ENCODE data around the gene KRT1. TPM values are rescaled to one million over a fixed set of nuclear protein-coding genes. Genes with fewer than 3 reads are reported as not detected.

KRT1 gene
- total RNA-seq, 1 donor from 2014 or later: not detected

DNA sequence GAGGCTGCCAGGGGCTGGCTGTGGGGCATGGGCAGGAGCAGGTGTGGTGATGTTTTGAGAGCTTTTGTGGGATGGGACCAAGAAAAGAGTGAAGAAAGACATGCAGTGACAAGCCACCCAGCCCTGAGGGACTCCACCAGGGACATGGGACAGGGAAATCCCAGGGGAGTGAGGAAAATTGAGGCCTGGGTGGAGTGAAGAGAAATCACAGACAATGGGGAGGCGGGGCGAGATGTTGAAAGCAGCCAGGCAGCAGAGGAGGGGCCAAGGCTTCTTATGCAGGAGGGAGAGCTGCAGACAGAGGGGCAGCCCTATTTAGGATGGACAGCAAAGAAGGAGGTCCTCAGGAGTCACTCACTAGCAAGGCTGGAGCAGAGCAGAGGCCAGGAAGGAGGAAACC lies 4.2 kb upstream of the KRT1 start:
- H3K4me1 ChIP-seq (ENCODE audit: insufficient read depth, low read length): no peaks in the 10 kb centered on the region

GRCh38 chr12:52683575-52684300 lies 3.5 kb upstream of the KRT1 start:
- no peaks in the 10 kb centered on the region for H3K36me3 Mint-ChIP-seq (ENCODE audit: low read depth, unreplicated experiment)
- H3K9me3 Mint-ChIP-seq (ENCODE audit: unreplicated experiment): peaks cover 3% of the 10 kb centered on the region
- H3K9ac ChIP-seq (ENCODE audit: low read length): no peak overlapping the region
- no peak overlapping the region for H3K27ac Mint-ChIP-seq (ENCODE audit: unreplicated experiment)
- H3K27me3 ChIP-seq (ENCODE audit: insufficient read depth, low read length): peaks cover 28% of the 10 kb centered on the region
- DNase-seq (ENCODE audit: low read depth) (no peak), FAIRE-seq (no peak)
- no peak overlapping the region for H3K4me3 ChIP-seq (ENCODE audit: insufficient read depth, low read depth, low read length)
- peaks cover 87% of the 10 kb centered on the region for H3K27me3 Mint-ChIP-seq (ENCODE audit: low read depth, unreplicated experiment)
- peaks cover 6% of the 10 kb centered on the region for H3K4me1 Mint-ChIP-seq (ENCODE audit: low read depth, unreplicated experiment)
- no peaks in the 10 kb centered on the region for H3K4me1 ChIP-seq (ENCODE audit: insufficient read depth, low read length)
- H3K27ac ChIP-seq (ENCODE audit: low read depth, low read length): no peak overlapping the region
- H3K9me3 ChIP-seq (ENCODE audit: insufficient read depth, low read depth, low read length): no peaks in the 10 kb centered on the region
- H3K79me2 ChIP-seq (ENCODE audit: insufficient read depth, low read length): no peaks in the 10 kb centered on the region
- no peak overlapping the region for H3K4me2 ChIP-seq (ENCODE audit: low read length)
- H3K4me3 Mint-ChIP-seq (ENCODE audit: unreplicated experiment): no peak overlapping the region
- H4K20me1 ChIP-seq (ENCODE audit: insufficient read depth, low read length): no peaks in the 10 kb centered on the region
- TF ChIP-seq EZH2 (IDR thresholded peaks at IDR 0.05; ENCODE audit: insufficient read depth, low read length): no peak
- no peak for TF ChIP-seq CTCF (IDR thresholded peaks at IDR 0.05; ENCODE audit: insufficient read depth, low read depth, low read length)
- H2AFZ ChIP-seq (ENCODE audit: low read depth, low read length): no peak overlapping the region
- no peaks in the 10 kb centered on the region for H3K36me3 ChIP-seq (ENCODE audit: insufficient read depth, low read length)

More for the DNA sequence above, 4.2 kb upstream of the KRT1 start:
- H3K4me3 Mint-ChIP-seq (ENCODE audit: unreplicated experiment): no peak overlapping the region
- Histone ChIP-seq H3K36me3 (ENCODE audit: insufficient read depth, low read length) (no peaks in the 10 kb centered on the region), H3K4me3 (ENCODE audit: insufficient read depth, low read depth, low read length) (no peak overlapping the region), H3K4me2 (ENCODE audit: low read length) (no peak overlapping the region), H3K9me3 (ENCODE audit: insufficient read depth, low read depth, low read length) (no peaks in the 10 kb centered on the region), H3K79me2 (ENCODE audit: insufficient read depth, low read length) (no peaks in the 10 kb centered on the region), H3K9ac (ENCODE audit: low read length) (no peak overlapping the region), H2AFZ (ENCODE audit: low read depth, low read length) (no peak overlapping the region), H4K20me1 (ENCODE audit: insufficient read depth, low read length) (no peaks in the 10 kb centered on the region), H3K27me3 (ENCODE audit: insufficient read depth, low read length) (peaks cover 29% of the 10 kb centered on the region), H3K27ac (ENCODE audit: low read depth, low read length) (no peak overlapping the region)
- DNase-seq (ENCODE audit: low read depth) (no peak), FAIRE-seq (no peak)
- H3K27ac Mint-ChIP-seq (ENCODE audit: unreplicated experiment): no peak overlapping the region
- H3K27me3 Mint-ChIP-seq (ENCODE audit: low read depth, unreplicated experiment): peaks cover 88% of the 10 kb centered on the region
- no peaks in the 10 kb centered on the region for H3K36me3 Mint-ChIP-seq (ENCODE audit: low read depth, unreplicated experiment)
- no peak for TF ChIP-seq CTCF (IDR thresholded peaks at IDR 0.05; ENCODE audit: insufficient read depth, low read depth, low read length)
- TF ChIP-seq EZH2 (IDR thresholded peaks at IDR 0.05; ENCODE audit: insufficient read depth, low read length): no peak
- H3K9me3 Mint-ChIP-seq (ENCODE audit: unreplicated experiment): peaks cover 3% of the 10 kb centered on the region
- peaks cover 6% of the 10 kb centered on the region for H3K4me1 Mint-ChIP-seq (ENCODE audit: low read depth, unreplicated experiment)

DNA sequence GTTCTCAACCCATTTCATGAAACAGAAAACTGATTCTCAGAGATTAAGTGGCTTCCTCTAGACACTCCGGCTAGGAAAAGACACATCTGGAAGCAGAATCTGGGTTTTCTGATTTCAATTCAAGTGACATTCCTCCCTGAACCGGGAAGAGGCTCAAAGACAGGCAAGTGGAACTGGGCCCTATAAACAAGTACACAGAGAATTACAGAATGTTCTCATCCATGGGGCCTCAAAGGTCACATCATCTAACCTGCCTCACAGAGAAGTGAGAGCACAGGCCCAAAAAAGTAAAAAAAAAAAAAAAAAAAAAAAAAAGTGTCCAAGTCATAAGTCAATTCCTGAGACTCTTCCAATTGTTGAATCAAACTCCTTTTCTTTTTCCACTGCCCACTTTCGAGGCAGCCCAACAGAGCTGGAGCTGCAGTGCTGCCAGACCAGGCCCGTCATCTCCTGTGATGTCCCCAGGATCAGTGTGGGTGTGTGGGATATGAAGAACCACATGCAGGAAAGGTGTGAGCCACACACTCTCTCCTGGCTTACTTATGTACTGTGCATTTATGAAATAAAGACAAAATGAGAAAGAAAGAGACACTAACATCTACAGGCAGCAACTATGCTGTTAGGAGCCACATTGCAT lies 2.8 kb upstream of the KRT1 start:
- Mint-ChIP-seq H3K27ac (ENCODE audit: unreplicated experiment) (no peak overlapping the region), H3K9me3 (ENCODE audit: unreplicated experiment) (peaks cover 3% of the 10 kb centered on the region), H3K27me3 (ENCODE audit: low read depth, unreplicated experiment) (peaks cover 87% of the 10 kb centered on the region), H3K4me1 (ENCODE audit: low read depth, unreplicated experiment) (peaks cover 4% of the 10 kb centered on the region), H3K36me3 (ENCODE audit: low read depth, unreplicated experiment) (no peaks in the 10 kb centered on the region), H3K4me3 (ENCODE audit: unreplicated experiment) (no peak overlapping the region)
- Histone ChIP-seq H3K4me1 (ENCODE audit: insufficient read depth, low read length) (no peaks in the 10 kb centered on the region), H3K9ac (ENCODE audit: low read length) (no peak overlapping the region), H2AFZ (ENCODE audit: low read depth, low read length) (no peak overlapping the region), H3K9me3 (ENCODE audit: insufficient read depth, low read depth, low read length) (no peaks in the 10 kb centered on the region), H3K4me3 (ENCODE audit: insufficient read depth, low read depth, low read length) (no peak overlapping the region), H3K4me2 (ENCODE audit: low read length) (no peak overlapping the region), H3K36me3 (ENCODE audit: insufficient read depth, low read length) (no peaks in the 10 kb centered on the region), H3K79me2 (ENCODE audit: insufficient read depth, low read length) (no peaks in the 10 kb centered on the region), H3K27me3 (ENCODE audit: insufficient read depth, low read length) (peaks cover 30% of the 10 kb centered on the region), H4K20me1 (ENCODE audit: insufficient read depth, low read length) (no peaks in the 10 kb centered on the region), H3K27ac (ENCODE audit: low read depth, low read length) (no peak overlapping the region)
- FAIRE-seq: no peak
- no peak for TF ChIP-seq CTCF (IDR thresholded peaks at IDR 0.05; ENCODE audit: insufficient read depth, low read depth, low read length)
- TF ChIP-seq EZH2 (IDR thresholded peaks at IDR 0.05; ENCODE audit: insufficient read depth, low read length): no peak
- no peak for DNase-seq (ENCODE audit: low read depth)

Measured in astrocyte (in vitro differentiated cells and primary cell).